ENCODE data around the gene MAN2B2. TPM values are rescaled to one million over a fixed set of nuclear protein-coding genes. Genes with fewer than 3 reads are reported as not detected.

Gene MAN2B2
- total RNA-seq, 2 experiments from 2014 or later, result 13.0 to 14.6 TPM

DNA sequence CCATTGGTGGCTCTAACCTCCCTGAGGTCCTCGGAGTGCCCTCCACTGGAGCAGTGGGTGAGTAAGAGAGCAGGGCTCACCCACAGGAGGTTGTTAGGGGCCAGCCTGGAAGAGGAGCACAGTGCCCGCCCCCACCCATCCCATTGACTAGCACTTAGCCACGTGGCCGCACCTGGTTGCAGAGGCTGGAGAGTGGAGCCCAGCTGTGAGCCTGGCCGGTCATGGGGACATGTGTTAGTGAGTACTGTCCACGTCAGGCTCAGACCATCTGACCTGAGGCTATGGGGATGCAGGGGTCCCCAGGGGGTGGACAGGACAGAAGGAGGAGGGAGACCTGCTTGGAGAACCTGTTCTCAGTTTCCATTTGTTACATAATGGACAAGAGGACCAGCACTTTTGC lies 1.4 kb upstream of the MAN2B2 start:
- no peak for DNase-seq
- Mint-ChIP-seq H3K36me3 (ENCODE audit: low read depth) (peaks cover 12% of the 10 kb centered on the region), H3K4me3 (no peak overlapping the region), H3K4me1 (peaks cover 6% of the 10 kb centered on the region), H3K27me3 (no peaks in the 10 kb centered on the region), H3K9me3 (ENCODE audit: low read depth) (no peaks in the 10 kb centered on the region), H3K27ac (no peak overlapping the region)
- no peak for ATAC-seq
- CTCF ChIA-PET, result interaction anchor here (0.6 to 1.6 kb wide), 5 partner anchors 11 to 299 kb away, joined by 3 to 4 read pairs (median 4); no protein-coding TSS in a partner anchor
- intact Hi-C loops (cut with DNase I, micrococcal nuclease), result no loop called here
- POLR2A ChIA-PET, result interaction anchor here (0.7 to 2.5 kb wide), 2 partner anchors 18 to 100 kb away, joined by 6 to 9 read pairs; a partner anchor contains a TSS

DNA sequence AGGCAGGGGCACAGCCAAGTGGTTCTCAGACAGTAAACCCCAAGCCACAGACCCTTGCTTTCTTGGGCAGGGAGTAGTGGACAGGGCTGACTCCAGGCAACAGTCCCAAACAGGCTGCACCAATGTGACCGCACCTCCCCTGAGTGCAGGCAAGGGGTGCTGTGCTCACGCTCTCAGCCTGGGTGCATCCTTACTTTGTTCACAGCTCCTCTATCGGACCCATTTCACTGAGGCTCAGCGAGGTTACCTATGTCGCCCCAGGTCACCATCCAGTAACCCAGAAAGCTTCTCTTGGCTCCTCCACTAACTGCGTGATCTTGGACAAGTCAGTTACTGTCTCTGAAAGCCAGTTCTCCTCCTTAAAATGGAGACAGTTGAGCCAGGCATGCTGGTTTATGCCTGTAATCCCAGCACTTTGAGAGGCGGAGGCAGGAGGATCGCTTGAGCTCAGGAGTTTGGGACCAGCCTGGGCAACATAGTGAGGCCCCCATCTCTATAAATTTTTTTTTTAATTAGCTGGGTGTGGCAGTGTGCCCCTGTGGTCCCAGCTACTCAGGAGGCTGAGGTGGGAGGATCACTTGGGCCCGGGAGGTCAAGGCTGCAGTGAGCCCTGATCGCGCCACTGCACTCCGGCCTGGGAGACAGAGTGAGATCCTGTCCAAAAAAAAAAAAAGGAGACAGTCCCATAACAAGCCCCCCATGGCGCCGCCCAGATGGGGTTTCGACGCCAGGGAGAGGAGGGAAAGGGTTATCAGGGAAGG lies 823 bp upstream of the MAN2B2 start:
- no peaks in the 10 kb centered on the region for H3K9me3 Mint-ChIP-seq (ENCODE audit: low read depth)
- CTCF ChIA-PET, result interaction anchor here (0.6 to 1.3 kb wide), 6 partner anchors 12 to 508 kb away, joined by 3 to 5 read pairs (median 4); partner anchors contain the start of gene BLOC1S4
- intact Hi-C loops (cut with DNase I, micrococcal nuclease), result loop anchor here in 1 of 2 experiments (2.0 kb wide), 1 partner anchor 135 kb away; the partner anchor contains the start of gene MRFAP1L1
- POLR2A ChIA-PET, result interaction anchor here (0.6 to 2.5 kb wide), 5 partner anchors 17 to 1140 kb away, joined by 3 to 9 read pairs (median 3); a partner anchor contains a TSS
- H3K27ac Mint-ChIP-seq, result peak overlapping the region; percentile 74
- no peak for ATAC-seq
- H3K27me3 Mint-ChIP-seq, result no peaks in the 10 kb centered on the region
- peaks cover 6% of the 10 kb centered on the region for H3K4me1 Mint-ChIP-seq
- peaks cover 15% of the 10 kb centered on the region for H3K36me3 Mint-ChIP-seq (ENCODE audit: low read depth)
- peak; percentile 30 for DNase-seq
- peak overlapping the region; percentile 78 for H3K4me3 Mint-ChIP-seq

GRCh38 chr4:6575503-6576240 lies 683 bp downstream of the MAN2B2 start:
- POLR2A ChIA-PET, result interaction anchor here (1.1 to 2.5 kb wide), 2 partner anchors 67 to 98 kb away, joined by 3 to 9 read pairs; a partner anchor contains a TSS
- peaks cover 28% of the 10 kb centered on the region for H3K36me3 Mint-ChIP-seq (ENCODE audit: low read depth)
- H3K4me1 Mint-ChIP-seq, result peaks cover 6% of the 10 kb centered on the region

DNA sequence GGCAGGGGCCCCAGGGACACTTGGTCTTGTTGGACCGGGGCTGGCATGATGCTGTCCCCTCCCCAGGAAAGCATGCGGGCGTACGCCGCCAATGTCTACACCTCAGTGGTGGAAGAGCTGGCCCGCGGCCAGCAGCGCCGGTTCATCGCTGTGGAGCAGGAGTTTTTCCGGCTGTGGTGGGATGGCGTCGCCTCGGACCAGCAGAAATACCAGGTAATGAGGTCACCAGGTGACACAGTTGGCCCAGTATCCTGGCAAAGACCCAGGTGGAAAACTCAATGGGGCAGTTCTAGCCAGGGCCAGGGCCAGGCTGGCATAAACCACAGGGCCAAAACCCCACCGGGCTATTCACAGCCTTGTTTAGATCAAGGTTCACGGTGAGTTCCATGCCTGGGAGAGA lies 1.5 kb downstream of the MAN2B2 start:
- H3K4me3 Mint-ChIP-seq, result no peak overlapping the region
- no peak for ATAC-seq
- no peaks in the 10 kb centered on the region for H3K9me3 Mint-ChIP-seq (ENCODE audit: low read depth)
- intact Hi-C loops (cut with DNase I, micrococcal nuclease), result no loop called here
- H3K4me1 Mint-ChIP-seq, result peaks cover 6% of the 10 kb centered on the region
- DNase-seq, result no peak
- H3K36me3 Mint-ChIP-seq (ENCODE audit: low read depth), result peaks cover 35% of the 10 kb centered on the region
- no peaks in the 10 kb centered on the region for H3K27me3 Mint-ChIP-seq
- ChIA-PET POLR2A (no interaction called here), CTCF (no interaction called here)
- no peak overlapping the region for H3K27ac Mint-ChIP-seq

More at GRCh38 chr4:6575503-6576240, 683 bp downstream of the MAN2B2 start:
- H3K9me3 Mint-ChIP-seq (ENCODE audit: low read depth), result no peaks in the 10 kb centered on the region
- peak overlapping the region; percentile 78 for H3K4me3 Mint-ChIP-seq
- intact Hi-C loops (cut with DNase I, micrococcal nuclease), result loop anchor here in 1 of 2 experiments (1.0 to 2.0 kb wide), 8 partner anchors 65 to 528 kb away; partner anchors contain the start of genes GRPEL1, KIAA0232, MRFAP1 and MRFAP1L1
- CTCF ChIA-PET, result interaction anchor here (1.3 kb wide), 1 partner anchor 298 kb away, joined by 3 read pairs; no protein-coding TSS in a partner anchor
- H3K27ac Mint-ChIP-seq, result peak overlapping the region; percentile 67
- ATAC-seq (no peak), DNase-seq (no peak)
- no peaks in the 10 kb centered on the region for H3K27me3 Mint-ChIP-seq

GRCh38 chr4:6576932-6577331 lies 1.9 kb downstream of the MAN2B2 start:
- H3K27ac Mint-ChIP-seq, result no peak overlapping the region
- intact Hi-C loops (cut with DNase I, micrococcal nuclease), result no loop called here
- CTCF ChIA-PET, result no interaction called here

DNA sequence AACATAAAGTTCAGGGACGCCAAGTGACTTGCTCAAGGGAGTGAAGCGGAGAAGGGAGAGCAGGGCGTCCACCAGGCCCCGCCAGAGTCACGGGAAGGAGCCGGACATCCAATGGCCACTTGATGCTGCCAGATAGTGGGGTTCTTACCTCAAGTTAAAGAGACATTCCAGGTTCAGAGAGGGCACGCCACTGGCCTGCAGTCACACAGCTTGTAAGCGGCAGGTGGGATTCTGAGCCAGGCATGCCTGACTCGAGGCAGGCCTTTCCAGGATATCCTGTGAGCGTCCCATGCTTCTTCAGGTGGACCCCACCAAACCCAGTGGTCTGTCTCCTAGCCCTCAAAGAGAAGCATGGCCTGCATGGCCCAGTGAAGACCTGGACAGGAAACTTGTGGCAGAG lies 2.4 kb downstream of the MAN2B2 start:
- Mint-ChIP-seq H3K4me3 (no peak overlapping the region), H3K4me1 (peaks cover 6% of the 10 kb centered on the region), H3K27ac (no peak overlapping the region), H3K27me3 (no peaks in the 10 kb centered on the region), H3K9me3 (ENCODE audit: low read depth) (no peaks in the 10 kb centered on the region), H3K36me3 (ENCODE audit: low read depth) (peaks cover 40% of the 10 kb centered on the region)
- no peak for ATAC-seq
- CTCF ChIA-PET, result interaction anchor here (0.6 kb wide), 1 partner anchor 525 kb away, joined by 3 read pairs; no protein-coding TSS in a partner anchor
- intact Hi-C loops (cut with DNase I, micrococcal nuclease), result no loop called here
- no peak for DNase-seq
- POLR2A ChIA-PET, result no interaction called here

More at GRCh38 chr4:6576932-6577331, 1.9 kb downstream of the MAN2B2 start:
- POLR2A ChIA-PET, result no interaction called here
- Mint-ChIP-seq H3K27me3 (no peaks in the 10 kb centered on the region), H3K4me1 (peaks cover 6% of the 10 kb centered on the region), H3K4me3 (no peak overlapping the region), H3K36me3 (ENCODE audit: low read depth) (peaks cover 36% of the 10 kb centered on the region), H3K9me3 (ENCODE audit: low read depth) (no peaks in the 10 kb centered on the region)
- no peak for DNase-seq
- no peak for ATAC-seq

DNA sequence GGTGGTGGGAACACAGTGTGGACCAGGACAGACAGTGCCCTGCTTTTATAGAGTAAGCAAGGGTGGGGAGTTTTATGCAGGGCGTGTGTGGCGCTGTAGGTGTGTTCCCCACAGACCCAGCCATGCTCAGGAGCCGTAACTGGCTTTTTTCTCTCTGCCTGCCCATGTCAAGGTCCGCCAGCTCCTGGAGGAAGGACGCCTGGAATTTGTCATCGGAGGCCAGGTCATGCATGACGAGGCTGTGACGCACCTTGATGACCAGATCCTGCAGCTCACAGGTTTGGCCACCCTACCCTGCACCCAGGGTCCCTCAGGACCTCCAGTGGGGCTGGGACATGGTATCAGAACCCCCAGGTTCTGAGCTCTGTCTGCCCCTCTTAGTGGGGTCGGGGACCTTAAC lies 3.2 kb downstream of the MAN2B2 start:
- no peak overlapping the region for H3K4me3 Mint-ChIP-seq
- H3K36me3 Mint-ChIP-seq (ENCODE audit: low read depth), result peaks cover 46% of the 10 kb centered on the region
- peaks cover 6% of the 10 kb centered on the region for H3K4me1 Mint-ChIP-seq
- no peaks in the 10 kb centered on the region for H3K9me3 Mint-ChIP-seq (ENCODE audit: low read depth)
- ATAC-seq, result no peak
- no peaks in the 10 kb centered on the region for H3K27me3 Mint-ChIP-seq
- intact Hi-C loops (cut with DNase I, micrococcal nuclease), result no loop called here
- DNase-seq, result no peak
- no peak overlapping the region for H3K27ac Mint-ChIP-seq
- ChIA-PET CTCF (interaction anchor here (0.6 kb wide), 1 partner anchor 524 kb away, joined by 3 read pairs; no protein-coding TSS in a partner anchor), POLR2A (no interaction called here)

GRCh38 chr4:6580353-6580752 lies 5.4 kb downstream of the MAN2B2 start:
- no peak for ATAC-seq
- POLR2A ChIA-PET, result no interaction called here
- H3K27me3 Mint-ChIP-seq, result no peaks in the 10 kb centered on the region
- H3K4me3 Mint-ChIP-seq, result no peak overlapping the region
- peaks cover 3% of the 10 kb centered on the region for H3K4me1 Mint-ChIP-seq
- H3K9me3 Mint-ChIP-seq (ENCODE audit: low read depth), result no peaks in the 10 kb centered on the region
- no peak for DNase-seq
- H3K27ac Mint-ChIP-seq, result no peak overlapping the region
- CTCF ChIA-PET, result interaction anchor here (0.7 kb wide), 1 partner anchor 470 kb away, joined by 4 read pairs; no protein-coding TSS in a partner anchor
- H3K36me3 Mint-ChIP-seq (ENCODE audit: low read depth), result peaks cover 64% of the 10 kb centered on the region
- intact Hi-C loops (cut with DNase I, micrococcal nuclease), result no loop called here

GRCh38 chr4:6581566-6582121 lies 6.7 kb downstream of the MAN2B2 start:
- intact Hi-C loops (cut with DNase I, micrococcal nuclease), result no loop called here
- CTCF ChIA-PET, result no interaction called here
- POLR2A ChIA-PET, result no interaction called here
- H3K4me3 Mint-ChIP-seq, result no peak overlapping the region
- no peak for DNase-seq
- H3K27me3 Mint-ChIP-seq, result no peaks in the 10 kb centered on the region
- H3K4me1 Mint-ChIP-seq, result no peaks in the 10 kb centered on the region
- H3K36me3 Mint-ChIP-seq (ENCODE audit: low read depth), result peaks cover 68% of the 10 kb centered on the region
- no peaks in the 10 kb centered on the region for H3K9me3 Mint-ChIP-seq (ENCODE audit: low read depth)
- no peak for ATAC-seq
- H3K27ac Mint-ChIP-seq, result no peak overlapping the region

DNA sequence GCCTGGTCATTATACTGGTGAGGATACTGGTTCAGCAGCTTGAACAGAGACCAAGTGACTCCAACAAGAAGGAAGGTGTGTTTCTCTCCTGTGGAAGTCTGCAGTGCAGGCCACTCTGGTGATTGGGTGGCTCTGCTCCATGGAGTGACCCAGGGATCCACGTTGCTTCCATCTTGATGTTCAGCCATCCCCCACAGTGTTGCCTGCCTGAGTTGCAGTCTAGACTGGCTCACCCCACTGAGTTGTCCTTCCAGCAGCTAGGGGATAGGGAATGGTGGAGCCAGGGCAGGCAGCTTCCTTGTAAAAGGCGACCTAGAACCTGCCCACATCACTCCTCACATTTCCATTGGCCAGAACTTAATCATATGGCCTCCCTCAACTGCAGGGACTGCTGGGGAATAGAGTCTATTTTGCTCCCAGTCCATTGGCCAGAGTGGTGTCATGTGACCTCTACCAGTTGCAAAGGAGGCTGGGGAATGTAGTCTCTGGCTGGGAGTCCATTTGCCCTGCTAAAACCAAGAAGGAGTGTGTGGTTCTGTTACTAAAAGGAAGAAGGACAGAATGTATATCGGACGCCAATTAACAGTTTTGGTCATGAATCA lies 8.0 kb downstream of the MAN2B2 start:
- DNase-seq, result peak; percentile 27
- intact Hi-C loops (cut with DNase I, micrococcal nuclease), result no loop called here
- no peaks in the 10 kb centered on the region for H3K27me3 Mint-ChIP-seq
- POLR2A ChIA-PET, result no interaction called here
- H3K9me3 Mint-ChIP-seq (ENCODE audit: low read depth), result no peaks in the 10 kb centered on the region
- H3K4me3 Mint-ChIP-seq, result no peak overlapping the region
- H3K36me3 Mint-ChIP-seq (ENCODE audit: low read depth), result peaks cover 62% of the 10 kb centered on the region
- CTCF ChIA-PET, result no interaction called here
- peak; percentile 93 for ATAC-seq
- no peaks in the 10 kb centered on the region for H3K4me1 Mint-ChIP-seq
- H3K27ac Mint-ChIP-seq, result no peak overlapping the region

- intact Hi-C loops (cut with DNase I, micrococcal nuclease), result no loop called here
- DNase-seq (no peak), ATAC-seq (no peak)
- POLR2A ChIA-PET, result no interaction called here
- Mint-ChIP-seq H3K9me3 (ENCODE audit: low read depth) (no peaks in the 10 kb centered on the region), H3K27ac (no peak overlapping the region), H3K4me1 (no peaks in the 10 kb centered on the region), H3K36me3 (ENCODE audit: low read depth) (peaks cover 47% of the 10 kb centered on the region), H3K4me3 (no peak overlapping the region), H3K27me3 (no peaks in the 10 kb centered on the region)
- CTCF ChIA-PET, result no interaction called here
These were observed 9.9 kb downstream of the MAN2B2 start for GRCh38 chr4:6584865-6585264.

Data from activated CD4-positive, alpha-beta T cell treated with anti-CD3 and anti-CD28 coated beads for 36 hours (primary cell).